ENCODE data around the gene PLXDC2.

PLXDC2 gene

DNA sequence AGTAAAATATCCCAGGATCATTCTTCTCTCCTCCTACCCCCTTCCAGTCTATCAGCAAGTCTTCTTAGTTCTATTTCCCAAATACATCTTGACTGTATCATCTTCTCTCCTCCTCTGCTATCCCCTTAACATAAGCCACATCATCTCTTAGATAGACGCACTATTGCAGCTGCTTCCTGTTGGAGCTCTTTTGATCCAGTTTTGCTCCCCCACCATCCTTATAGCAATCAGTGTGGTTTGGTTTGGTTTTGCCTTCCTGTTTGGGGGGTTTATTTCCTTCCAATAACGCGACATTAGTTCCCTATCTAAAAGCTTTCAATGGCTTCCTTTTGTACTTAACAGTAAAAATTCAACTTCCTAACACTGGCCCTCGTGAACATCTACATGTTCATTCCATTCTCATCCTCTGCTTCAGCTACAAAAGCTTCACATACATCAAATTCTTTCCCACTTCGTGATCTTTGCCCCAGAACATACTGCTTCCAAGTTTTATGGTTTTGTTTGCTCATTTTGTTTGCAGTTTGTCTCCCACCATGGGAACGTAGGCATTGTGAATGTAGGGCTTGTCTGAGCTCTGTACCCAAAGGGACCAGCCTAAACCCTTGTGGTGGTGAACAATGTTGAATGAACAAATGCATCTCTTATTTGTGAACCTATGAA, 33.7 kb upstream of the PLXDC2 start:
- 9% methylated on average over 4 of the region's 6 CpGs for WGBS (ENCODE audit: insufficient coverage)
- CTCF ChIA-PET, result interaction anchor here (0.6 kb wide), 1 partner anchor 23 kb away, joined by 5 read pairs; no protein-coding TSS in a partner anchor
- peak in 2 of 3 donors; percentile 39 to 61 for DNase-seq

GRCh38 chr10:19783721-19784120, 32.5 kb upstream of the PLXDC2 start:
- no peak overlapping the region for H3K4me3 ChIP-seq (ENCODE audit: control insufficient read depth in 1 of 7, extremely low read depth in 1 of 7, insufficient read depth in 4 of 7, low read depth in 2 of 7, low read length in 6 of 7)
- no peak for DNase-seq
- peaks cover 0 to 6% (median 0%) of the 10 kb centered on the region in 5 experiments for H3K9me3 ChIP-seq (ENCODE audit: control extremely low read depth in 1 of 5, control insufficient read depth in 4 of 5, insufficient read depth in 2 of 5, low read depth in 1 of 5, low read length in 4 of 5)
- no peaks in the 10 kb centered on the region for H3K36me3 ChIP-seq (ENCODE audit: control insufficient read depth in 4 of 4, insufficient read depth in 4 of 4, low read length in 3 of 4)
- POLR2A ChIA-PET, result no interaction called here
- H3K27ac ChIP-seq (ENCODE audit: insufficient read depth in 1 of 2, low read depth in 1 of 2, low read length in 2 of 2, poor library complexity in 1 of 2, severe bottlenecking in 2 of 2), result no peak overlapping the region
- CTCF ChIA-PET, result no interaction called here
- H3K27me3 ChIP-seq (replicated peaks in 2 of 5; ENCODE audit: control insufficient read depth in 4 of 5, insufficient read depth in 5 of 5, low read length in 4 of 5), result no peaks in the 10 kb centered on the region
- peaks cover 0 to 9% (median 2%) of the 10 kb centered on the region in 4 experiments for H3K4me1 ChIP-seq (ENCODE audit: control extremely low read depth in 1 of 4, control insufficient read depth in 4 of 4, insufficient read depth in 4 of 4, low read length in 3 of 4)
- no CpG with 5 or more reads among the region's 4 CpGs for WGBS (ENCODE audit: insufficient coverage)

More for the DNA sequence above, 33.7 kb upstream of the PLXDC2 start:
- Histone ChIP-seq H3K27me3 (replicated peaks in 2 of 5; ENCODE audit: control insufficient read depth in 4 of 5, insufficient read depth in 5 of 5, low read length in 4 of 5) (no peaks in the 10 kb centered on the region), H3K36me3 (ENCODE audit: control insufficient read depth in 4 of 4, insufficient read depth in 4 of 4, low read length in 3 of 4) (no peaks in the 10 kb centered on the region), H3K9me3 (ENCODE audit: control extremely low read depth in 1 of 5, control insufficient read depth in 4 of 5, insufficient read depth in 2 of 5, low read depth in 1 of 5, low read length in 4 of 5) (peaks cover 0 to 6% (median 0%) of the 10 kb centered on the region in 5 experiments), H3K4me1 (ENCODE audit: control extremely low read depth in 1 of 4, control insufficient read depth in 4 of 4, insufficient read depth in 4 of 4, low read length in 3 of 4) (peaks cover 0 to 9% (median 2%) of the 10 kb centered on the region in 4 experiments), H3K4me3 (ENCODE audit: control insufficient read depth in 1 of 7, extremely low read depth in 1 of 7, insufficient read depth in 4 of 7, low read depth in 2 of 7, low read length in 6 of 7) (no peak overlapping the region), H3K27ac (ENCODE audit: insufficient read depth in 1 of 2, low read depth in 1 of 2, low read length in 2 of 2, poor library complexity in 1 of 2, severe bottlenecking in 2 of 2) (no peak overlapping the region)
- POLR2A ChIA-PET, result no interaction called here

GRCh38 chr10:19785366-19785765, 30.9 kb upstream of the PLXDC2 start:
- peaks cover 0 to 9% (median 2%) of the 10 kb centered on the region in 4 experiments for H3K4me1 ChIP-seq (ENCODE audit: control extremely low read depth in 1 of 4, control insufficient read depth in 4 of 4, insufficient read depth in 4 of 4, low read length in 3 of 4)
- H3K27me3 ChIP-seq (replicated peaks in 2 of 5; ENCODE audit: control insufficient read depth in 4 of 5, insufficient read depth in 5 of 5, low read length in 4 of 5), result no peaks in the 10 kb centered on the region
- POLR2A ChIA-PET, result no interaction called here
- 100% methylated on average over 1 of the region's 3 CpGs for WGBS (ENCODE audit: insufficient coverage)
- H3K4me3 ChIP-seq (ENCODE audit: control insufficient read depth in 1 of 7, extremely low read depth in 1 of 7, insufficient read depth in 4 of 7, low read depth in 2 of 7, low read length in 6 of 7), result no peak overlapping the region
- CTCF ChIA-PET, result interaction anchor here (0.9 kb wide), 1 partner anchor 156 kb away, joined by 3 read pairs; no protein-coding TSS in a partner anchor
- DNase-seq, result no peak
- H3K9me3 ChIP-seq (ENCODE audit: control extremely low read depth in 1 of 5, control insufficient read depth in 4 of 5, insufficient read depth in 2 of 5, low read depth in 1 of 5, low read length in 4 of 5), result peaks cover 0 to 6% (median 0%) of the 10 kb centered on the region in 5 experiments
- no peaks in the 10 kb centered on the region for H3K36me3 ChIP-seq (ENCODE audit: control insufficient read depth in 4 of 4, insufficient read depth in 4 of 4, low read length in 3 of 4)
- no peak overlapping the region for H3K27ac ChIP-seq (ENCODE audit: insufficient read depth in 1 of 2, low read depth in 1 of 2, low read length in 2 of 2, poor library complexity in 1 of 2, severe bottlenecking in 2 of 2)

- Histone ChIP-seq H3K9me3 (ENCODE audit: control extremely low read depth in 1 of 5, control insufficient read depth in 4 of 5, insufficient read depth in 2 of 5, low read depth in 1 of 5, low read length in 4 of 5) (no peaks in the 10 kb centered on the region), H3K36me3 (ENCODE audit: control insufficient read depth in 4 of 4, insufficient read depth in 4 of 4, low read length in 3 of 4) (no peaks in the 10 kb centered on the region), H3K4me3 (ENCODE audit: control insufficient read depth in 1 of 7, extremely low read depth in 1 of 7, insufficient read depth in 4 of 7, low read depth in 2 of 7, low read length in 6 of 7) (peak overlapping the region in 1 of 7 experiments; percentile 30), H3K27me3 (replicated peaks in 2 of 5; ENCODE audit: control insufficient read depth in 4 of 5, insufficient read depth in 5 of 5, low read length in 4 of 5) (no peaks in the 10 kb centered on the region), H3K4me1 (ENCODE audit: control extremely low read depth in 1 of 4, control insufficient read depth in 4 of 4, insufficient read depth in 4 of 4, low read length in 3 of 4) (no peaks in the 10 kb centered on the region), H3K27ac (ENCODE audit: insufficient read depth in 1 of 2, low read depth in 1 of 2, low read length in 2 of 2, poor library complexity in 1 of 2, severe bottlenecking in 2 of 2) (no peak overlapping the region)
- ChIA-PET POLR2A (no interaction called here), CTCF (interaction anchor here (0.7 to 1.6 kb wide), 8 partner anchors 9 to 159 kb away, joined by 3 to 6 read pairs (median 4); no protein-coding TSS in a partner anchor)
- DNase-seq, result peak; percentile 76 to 89 (median 85)
- WGBS (ENCODE audit: insufficient coverage), result no CpG with 5 or more reads among the region's 3 CpGs
These were observed 28.1 kb upstream of the PLXDC2 start for GRCh38 chr10:19788075-19788686.

DNA sequence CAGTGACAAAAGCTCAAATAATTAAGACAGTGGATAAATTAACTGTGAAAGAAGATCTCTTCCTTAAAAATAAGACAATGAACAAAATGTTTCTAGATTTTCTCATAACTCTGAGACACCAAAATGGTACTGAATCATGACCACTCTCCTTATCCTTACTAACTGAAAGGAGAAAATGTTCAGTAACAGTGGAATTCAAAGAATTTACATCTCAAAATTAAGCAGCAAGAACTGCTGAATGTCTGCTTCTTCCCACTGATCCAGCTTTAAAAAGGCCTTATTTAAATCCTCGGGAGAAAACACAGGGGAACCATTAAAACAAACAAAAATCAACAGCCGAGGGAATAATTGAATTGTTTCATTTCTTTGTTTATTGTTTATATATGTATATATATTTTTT, 27.3 kb upstream of the PLXDC2 start:
- Histone ChIP-seq H3K36me3 (ENCODE audit: control insufficient read depth in 4 of 4, insufficient read depth in 4 of 4, low read length in 3 of 4) (no peaks in the 10 kb centered on the region), H3K9me3 (ENCODE audit: control extremely low read depth in 1 of 5, control insufficient read depth in 4 of 5, insufficient read depth in 2 of 5, low read depth in 1 of 5, low read length in 4 of 5) (no peaks in the 10 kb centered on the region), H3K4me3 (ENCODE audit: control insufficient read depth in 1 of 7, extremely low read depth in 1 of 7, insufficient read depth in 4 of 7, low read depth in 2 of 7, low read length in 6 of 7) (no peak overlapping the region), H3K27ac (ENCODE audit: insufficient read depth in 1 of 2, low read depth in 1 of 2, low read length in 2 of 2, poor library complexity in 1 of 2, severe bottlenecking in 2 of 2) (no peak overlapping the region), H3K4me1 (ENCODE audit: control extremely low read depth in 1 of 4, control insufficient read depth in 4 of 4, insufficient read depth in 4 of 4, low read length in 3 of 4) (no peaks in the 10 kb centered on the region), H3K27me3 (replicated peaks in 2 of 5; ENCODE audit: control insufficient read depth in 4 of 5, insufficient read depth in 5 of 5, low read length in 4 of 5) (no peaks in the 10 kb centered on the region)
- POLR2A ChIA-PET, result no interaction called here
- no CpG with 5 or more reads among the region's 2 CpGs for WGBS (ENCODE audit: insufficient coverage)
- CTCF ChIA-PET, result interaction anchor here (1.2 to 1.6 kb wide), 6 partner anchors 9 to 160 kb away, joined by 3 to 6 read pairs (median 4); no protein-coding TSS in a partner anchor
- no peak for DNase-seq

DNA sequence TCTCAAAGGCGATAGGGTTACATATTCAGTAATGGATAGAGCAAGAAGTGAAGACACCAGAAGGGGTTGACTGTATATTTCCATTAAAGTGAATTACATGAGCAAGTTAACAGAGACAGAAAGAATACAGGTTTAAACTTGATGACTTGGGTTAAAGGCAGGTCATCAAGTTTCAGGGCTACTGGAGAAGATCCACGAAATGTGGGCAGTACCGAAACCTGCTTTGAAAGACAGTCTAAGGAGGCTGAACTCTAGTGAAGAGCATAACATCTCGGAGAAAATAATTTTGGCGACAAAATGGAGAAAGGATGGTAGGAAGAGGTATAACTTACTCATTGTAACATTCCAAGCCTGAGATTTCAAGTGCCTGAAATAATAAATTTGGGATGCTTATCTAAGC, 26.6 kb upstream of the PLXDC2 start:
- Histone ChIP-seq H3K27me3 (replicated peaks in 2 of 5; ENCODE audit: control insufficient read depth in 4 of 5, insufficient read depth in 5 of 5, low read length in 4 of 5) (no peaks in the 10 kb centered on the region), H3K27ac (ENCODE audit: insufficient read depth in 1 of 2, low read depth in 1 of 2, low read length in 2 of 2, poor library complexity in 1 of 2, severe bottlenecking in 2 of 2) (no peak overlapping the region), H3K36me3 (ENCODE audit: control insufficient read depth in 4 of 4, insufficient read depth in 4 of 4, low read length in 3 of 4) (no peaks in the 10 kb centered on the region), H3K9me3 (ENCODE audit: control extremely low read depth in 1 of 5, control insufficient read depth in 4 of 5, insufficient read depth in 2 of 5, low read depth in 1 of 5, low read length in 4 of 5) (no peaks in the 10 kb centered on the region), H3K4me1 (ENCODE audit: control extremely low read depth in 1 of 4, control insufficient read depth in 4 of 4, insufficient read depth in 4 of 4, low read length in 3 of 4) (no peaks in the 10 kb centered on the region), H3K4me3 (ENCODE audit: control insufficient read depth in 1 of 7, extremely low read depth in 1 of 7, insufficient read depth in 4 of 7, low read depth in 2 of 7, low read length in 6 of 7) (no peak overlapping the region)
- ChIA-PET POLR2A (no interaction called here), CTCF (interaction anchor here (1.2 to 1.4 kb wide), 4 partner anchors 11 to 155 kb away, joined by 3 to 4 read pairs (median 4); no protein-coding TSS in a partner anchor)
- DNase-seq, result no peak
- 100% methylated on average over 3 of the region's 5 CpGs for WGBS (ENCODE audit: insufficient coverage)

- ChIA-PET POLR2A (no interaction called here), CTCF (interaction anchor here (3.9 kb wide), 1 partner anchor 24 kb away, joined by 13 read pairs; no protein-coding TSS in a partner anchor)
- no peak for DNase-seq
- Histone ChIP-seq H3K36me3 (ENCODE audit: control insufficient read depth in 4 of 4, insufficient read depth in 4 of 4, low read length in 3 of 4) (no peaks in the 10 kb centered on the region), H3K27ac (ENCODE audit: insufficient read depth in 1 of 2, low read depth in 1 of 2, low read length in 2 of 2, poor library complexity in 1 of 2, severe bottlenecking in 2 of 2) (no peak overlapping the region), H3K9me3 (ENCODE audit: control extremely low read depth in 1 of 5, control insufficient read depth in 4 of 5, insufficient read depth in 2 of 5, low read depth in 1 of 5, low read length in 4 of 5) (peaks cover 0 to 2% (median 0%) of the 10 kb centered on the region in 5 experiments), H3K4me3 (ENCODE audit: control insufficient read depth in 1 of 7, extremely low read depth in 1 of 7, insufficient read depth in 4 of 7, low read depth in 2 of 7, low read length in 6 of 7) (no peak overlapping the region), H3K27me3 (replicated peaks in 2 of 5; ENCODE audit: control insufficient read depth in 4 of 5, insufficient read depth in 5 of 5, low read length in 4 of 5) (no peaks in the 10 kb centered on the region), H3K4me1 (ENCODE audit: control extremely low read depth in 1 of 4, control insufficient read depth in 4 of 4, insufficient read depth in 4 of 4, low read length in 3 of 4) (no peaks in the 10 kb centered on the region)
- WGBS (ENCODE audit: insufficient coverage), result no CpG with 5 or more reads among the region's 2 CpGs
These were observed 25.2 kb upstream of the PLXDC2 start for GRCh38 chr10:19791032-19791431.

Measured in common myeloid progenitor, CD34-positive (primary cell).